HG03045 (cell line): Measurements from ENCODE around the gene MORN4.
A peak's percentile ranks its signal among the peaks of the same experiment; 100 is the strongest.
"Not testable (repeated sequence)": the region's sequence is repeated elsewhere in the genome, so short reads cannot be mapped to it uniquely, and the experiment has no call there.

Experiments used
- ATAC-seq: cut with Tn5 transposase; IDR thresholded peaks from one replicate; pipeline ENCODE4 v1.9.1; 2021; ENCODE audit warnings: mild to moderate bottlenecking, moderate library complexity; ENCODE audit not compliant: unreplicated experiment

The MORN4 gene

GRCh38 chr10:97642471-97643159 lies 9.3 kb upstream of the MORN4 start:
- not testable (repeated sequence) for ATAC-seq

GRCh38 chr10:97640868-97641811 lies 7.8 kb upstream of the MORN4 start:
- peak; percentile 31 for ATAC-seq

DNA sequence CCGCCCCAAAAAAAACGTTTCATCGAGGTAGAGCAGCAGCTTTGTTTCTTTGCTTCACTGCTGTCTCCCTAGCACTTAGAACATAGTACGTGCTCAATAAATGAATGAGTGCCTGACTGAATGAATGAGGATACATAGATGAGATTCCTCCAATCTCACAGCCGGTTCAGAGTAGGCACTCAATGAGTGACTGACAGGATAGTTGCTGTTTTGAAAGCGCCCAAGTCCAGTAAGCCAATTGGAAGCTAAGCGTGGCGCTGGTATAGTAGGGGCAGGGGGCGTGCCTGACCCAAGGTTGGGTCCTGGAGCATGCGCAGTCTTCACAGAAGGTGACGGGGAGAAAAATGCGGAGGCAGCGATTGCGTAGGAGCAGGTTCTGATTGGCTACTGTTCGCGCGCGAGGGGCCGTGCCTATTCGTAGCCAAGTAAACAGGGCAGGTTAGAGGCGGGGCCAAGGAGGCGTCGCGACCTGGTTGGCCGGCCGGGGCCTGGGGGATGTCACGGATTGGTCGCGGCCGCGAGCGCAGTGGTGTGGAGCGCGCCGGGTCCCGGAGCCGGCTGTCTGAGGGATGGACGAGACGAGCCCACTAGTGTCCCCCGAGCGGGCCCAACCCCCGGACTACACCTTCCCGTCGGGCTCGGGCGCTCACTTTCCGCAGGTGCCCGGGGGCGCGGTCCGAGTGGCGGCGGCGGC lies 7.0 kb upstream of the MORN4 start, which contains the start of gene PI4K2A:
Gene PI4K2A, plus strand, starts transcription at position 498 of the 694 bp plus-strand sequence. Its CDS starts 72 bp downstream, at position 570.
- ATAC-seq, result peak; percentile 99

GRCh38 chr10:97639090-97639489 lies 5.8 kb upstream of the MORN4 start:
- ATAC-seq, result not testable (repeated sequence)

- no peak for ATAC-seq
Measured at GRCh38 chr10:97635577-97635976, 2.3 kb upstream of the MORN4 start.

DNA sequence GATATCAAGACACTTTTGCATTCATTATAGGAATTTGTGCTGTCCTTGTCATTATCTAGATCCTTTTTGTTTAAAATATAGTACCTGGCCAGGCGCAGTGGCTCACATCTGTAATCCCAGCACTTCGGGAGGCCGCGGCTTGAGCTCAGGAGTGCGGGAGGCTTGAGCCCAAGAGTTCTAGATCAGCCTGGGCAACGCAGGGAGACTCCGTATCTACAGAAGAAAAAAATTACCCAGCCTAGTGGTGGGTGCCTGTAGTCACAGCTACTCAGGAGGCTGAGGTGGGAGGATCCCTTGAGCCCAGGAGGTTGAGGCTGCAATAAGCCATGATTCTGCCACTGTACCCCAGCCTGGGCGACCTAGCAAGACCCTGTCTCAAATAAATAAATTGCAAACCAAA lies 621 bp upstream of the MORN4 start:
- no peak for ATAC-seq

GRCh38 chr10:97631098-97631497 lies 2.2 kb downstream of the MORN4 start:
- no peak for ATAC-seq

- no peak for ATAC-seq
Measured at GRCh38 chr10:97629289-97629688, 4.0 kb downstream of the MORN4 start.

DNA sequence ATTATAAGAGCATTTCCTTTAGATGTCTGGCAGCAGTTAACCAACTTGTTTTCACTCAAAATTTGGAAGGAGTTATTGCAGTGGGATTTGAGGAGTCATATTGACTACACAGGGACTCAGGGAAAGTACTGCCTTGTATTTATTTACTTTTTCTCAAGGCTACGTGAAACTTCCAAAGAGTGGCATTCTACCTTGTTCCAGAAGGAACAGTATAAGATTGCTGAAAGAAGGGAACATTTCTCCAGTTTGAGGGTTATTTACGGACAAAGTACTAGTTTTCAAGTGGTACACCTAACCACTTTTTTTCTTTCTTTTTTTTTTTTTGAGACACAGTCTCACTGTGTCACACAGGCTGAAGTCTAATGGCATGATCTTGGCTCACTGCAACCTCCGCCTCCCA lies 5.1 kb downstream of the MORN4 start:
- no peak for ATAC-seq

DNA sequence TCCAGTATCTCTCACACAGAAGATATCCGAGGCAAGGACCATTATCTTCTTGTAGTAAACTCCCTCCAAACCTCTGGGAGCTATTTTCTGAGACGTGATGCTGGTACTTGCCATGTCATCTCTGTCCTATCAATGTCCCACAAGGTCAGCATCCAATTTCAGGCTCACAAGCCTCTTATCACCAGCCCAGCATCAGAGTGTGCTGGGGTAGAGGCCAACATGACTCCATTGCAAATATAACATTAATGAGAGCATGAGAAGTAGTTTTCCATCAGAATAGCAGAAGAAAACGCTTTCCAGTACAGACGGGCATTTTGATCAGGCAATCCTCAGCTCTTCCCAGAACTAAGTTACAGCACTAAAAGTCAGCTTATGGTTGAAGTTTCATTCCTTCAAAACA lies 5.6 kb downstream of the MORN4 start:
- no peak for ATAC-seq

- ATAC-seq, result no peak
Measured at GRCh38 chr10:97623277-97623676, 10.0 kb downstream of the MORN4 start.

- ATAC-seq, result no peak
Measured at GRCh38 chr10:97618733-97619132, 14.6 kb downstream of the MORN4 start.

GRCh38 chr10:97618285-97618684 lies 15.0 kb downstream of the MORN4 start:
- no peak for ATAC-seq

DNA sequence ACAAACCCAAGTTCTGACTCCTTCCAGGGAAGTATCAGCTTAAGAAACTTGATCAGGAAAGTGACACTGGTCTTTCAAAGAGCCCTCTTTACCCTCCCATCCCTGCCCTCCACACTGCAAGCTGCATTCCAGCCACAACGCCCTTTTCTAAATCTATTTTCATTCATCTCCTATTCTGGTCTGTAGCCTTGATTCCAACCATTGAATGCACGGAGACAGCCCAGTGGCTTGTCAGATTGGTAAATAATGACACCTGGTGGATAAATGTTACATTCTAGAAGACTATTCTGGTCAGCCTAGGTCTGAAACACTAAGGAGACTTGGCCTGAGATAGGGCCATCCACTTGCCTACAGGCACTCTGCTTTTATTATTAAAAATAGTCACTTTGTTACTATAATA lies 20.9 kb downstream of the MORN4 start:
- ATAC-seq, result no peak

DNA sequence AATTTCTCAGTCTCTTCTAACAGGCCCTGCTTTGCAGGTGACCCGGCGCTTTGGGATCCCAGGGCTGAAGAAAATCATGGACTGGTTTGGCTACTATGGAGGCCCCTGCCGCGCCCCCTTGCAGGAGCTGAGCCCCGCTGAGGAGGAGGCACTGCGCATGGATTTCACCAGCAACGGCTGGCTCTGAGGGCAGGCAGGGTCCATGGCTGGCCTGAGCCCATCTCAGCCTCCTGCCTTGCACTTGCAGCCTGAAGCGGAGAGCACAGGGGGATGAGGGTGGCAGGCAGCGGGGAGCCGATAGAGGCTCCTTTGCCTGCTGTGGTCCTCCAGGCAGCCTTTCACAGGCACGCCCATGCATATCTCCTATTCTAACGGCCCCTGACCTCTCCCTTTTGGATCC lies 21.8 kb downstream of the MORN4 start:
- ATAC-seq, result no peak

- no peak for ATAC-seq
Measured at GRCh38 chr10:97608991-97609561, 24.2 kb downstream of the MORN4 start.

DNA sequence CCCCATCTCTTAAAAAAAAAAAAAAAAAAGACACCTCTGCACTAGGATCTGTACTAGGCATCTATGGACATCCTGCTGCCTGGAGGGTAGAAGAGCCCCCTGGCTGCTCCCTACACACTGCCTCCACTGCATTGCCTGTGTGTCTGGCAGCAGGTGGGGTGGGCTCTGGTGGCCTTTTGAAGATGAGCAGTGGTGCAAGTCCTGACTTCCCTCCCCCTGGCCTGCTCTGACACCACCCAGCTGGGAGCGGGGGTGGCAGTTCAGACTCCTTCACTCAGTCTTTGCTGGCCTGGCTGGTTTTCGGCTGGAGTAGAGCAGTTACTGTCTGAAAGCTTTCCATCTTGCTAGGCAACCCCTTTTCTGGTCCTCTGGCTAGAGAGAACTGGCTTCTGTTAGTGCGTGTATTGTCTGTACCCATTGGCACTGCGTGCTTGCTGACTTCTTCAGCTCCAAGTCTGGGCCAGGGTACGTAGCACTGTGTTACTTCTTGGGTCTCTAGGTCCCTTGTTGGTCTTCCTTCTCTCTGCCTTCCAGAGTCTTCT lies 26.1 kb downstream of the MORN4 start:
- no peak for ATAC-seq

DNA sequence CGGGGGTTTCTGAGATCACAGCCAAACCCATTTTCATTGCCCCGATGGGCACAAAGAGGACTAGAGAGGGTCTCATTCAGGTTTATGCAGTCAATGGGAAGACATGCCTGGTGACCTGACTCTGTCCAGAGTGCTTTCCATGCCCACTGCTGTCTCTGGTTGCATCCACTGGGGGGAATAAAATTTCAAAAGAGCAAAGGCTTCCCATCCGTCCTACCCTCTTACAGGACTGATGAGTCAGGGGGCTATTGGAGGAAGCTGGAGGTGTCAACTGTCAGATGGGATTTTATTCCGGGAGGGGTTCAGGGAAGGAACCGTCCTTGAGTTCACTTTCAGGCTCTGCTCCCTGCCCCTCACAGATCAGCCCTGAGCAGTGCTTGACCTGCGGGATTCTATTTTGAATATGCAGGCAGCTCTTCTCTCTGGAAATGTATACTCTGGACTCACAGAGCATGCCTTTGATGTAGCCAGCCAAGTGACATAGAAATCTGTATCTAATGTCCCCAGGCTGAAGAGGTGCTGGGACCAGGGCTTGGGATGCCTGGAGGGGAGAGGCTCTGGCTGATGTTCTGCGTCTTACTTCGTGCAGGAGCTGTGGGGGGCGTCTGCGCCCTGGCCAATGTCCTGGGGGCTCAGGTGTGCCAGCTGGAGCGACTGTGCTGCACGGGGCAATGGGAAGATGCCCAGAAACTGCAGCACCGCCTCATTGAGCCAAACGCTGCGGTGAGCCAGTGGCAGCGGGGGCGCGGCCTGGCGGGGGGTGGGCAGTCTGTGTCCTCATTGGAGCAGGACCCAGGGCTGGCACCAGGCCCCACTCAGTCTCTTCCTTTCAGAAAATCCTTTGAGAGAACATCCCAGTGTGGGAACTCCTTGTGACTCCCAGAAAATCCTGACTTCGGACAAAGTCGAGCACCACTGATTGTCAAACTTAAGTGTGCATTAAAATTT lies 31.8 kb downstream of the MORN4 start:
- ATAC-seq, result no peak

DNA sequence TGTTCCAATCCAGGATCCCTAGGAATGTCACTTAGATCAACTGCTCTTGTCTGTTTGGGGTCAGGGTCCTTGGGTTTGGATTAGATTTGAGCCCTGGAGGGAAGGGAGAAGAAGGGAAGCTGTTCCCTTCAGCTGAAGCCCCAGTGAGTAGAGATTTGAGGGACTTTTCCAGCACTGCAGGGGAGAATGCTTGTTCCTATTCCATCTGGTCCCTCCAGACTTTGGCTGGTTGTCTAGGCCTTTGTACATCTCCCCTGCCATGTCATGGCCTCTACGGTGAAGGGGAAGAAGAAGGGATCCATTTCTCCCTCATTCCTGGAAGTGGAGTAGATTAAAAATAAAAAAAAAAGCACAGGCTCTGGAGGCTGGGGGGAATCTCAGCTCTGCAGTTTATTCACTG lies 32.7 kb downstream of the MORN4 start:
- no peak for ATAC-seq

DNA sequence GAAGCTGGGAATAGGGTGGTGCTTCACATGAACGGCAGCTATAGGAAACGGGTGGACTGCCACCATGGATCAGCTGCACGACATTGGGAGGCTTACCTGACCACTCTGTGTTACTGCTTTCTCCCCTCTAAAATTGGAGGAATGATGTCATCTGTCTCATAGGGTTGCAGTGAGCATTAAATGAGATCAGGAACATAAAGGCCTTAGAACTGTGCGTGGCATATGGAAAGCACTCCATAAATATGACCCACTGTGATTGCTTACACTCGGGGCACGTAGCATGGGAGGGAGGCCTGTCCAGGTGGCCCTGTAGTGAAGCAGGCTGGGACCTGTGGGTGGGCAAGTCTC lies 34.1 kb downstream of the MORN4 start:
- no peak for ATAC-seq
